Activated CD4-positive, alpha-beta T cell treated with anti-CD3 and anti-CD28 coated beads for 36 hours (primary cell): Measurements from ENCODE around the gene CGB3. TPM values are rescaled to one million over a fixed set of nuclear protein-coding genes. Genes with fewer than 3 reads are reported as not detected.

ENCODE experiments used
- ATAC-seq: fragments of 200-7000 bp; cut with Tn5 transposase; one replicate; pipeline ENCODE4 v1.10.0; 2021; ENCODE audit warnings: mild to moderate bottlenecking, moderate library complexity
- CTCF ChIA-PET: fragments of 350-600 bp; sonication (Branson Sonifier 250); formaldehyde crosslinking; loops from one replicate; lab custom pipeline; 2021; ENCODE audit warnings: antibody characterized with exemption; lab: Charles Lee
- POLR2A ChIA-PET: fragments of 350-600 bp; sonication (Branson Sonifier 250); formaldehyde crosslinking; loops from one replicate; lab custom pipeline; 2021; ENCODE audit warnings: antibody characterized with exemption, inconsistent platforms; lab: Charles Lee
- DNase-seq: peaks from one replicate; pipeline ENCODE4 v3.0.0-alpha.2; 2020
- H3K27ac Mint-ChIP-seq: one replicate; pipeline ENCODE4 v1.8.0; 2021; ENCODE audit warnings: mixed read lengths
- H3K27me3 Mint-ChIP-seq: one replicate; pipeline ENCODE4 v1.8.0; 2021; ENCODE audit warnings: mixed read lengths
- H3K36me3 Mint-ChIP-seq: one replicate; pipeline ENCODE4 v1.8.0; 2021; ENCODE audit warnings: low read depth, mixed read lengths
- H3K4me1 Mint-ChIP-seq: one replicate; pipeline ENCODE4 v1.8.0; 2021; ENCODE audit warnings: mixed read lengths
- H3K4me3 Mint-ChIP-seq: one replicate; pipeline ENCODE4 v1.8.0; 2021; ENCODE audit warnings: mild to moderate bottlenecking, moderate library complexity, mixed read lengths
- H3K9me3 Mint-ChIP-seq: one replicate; pipeline ENCODE4 v1.8.0; 2021; ENCODE audit warnings: low read depth, mixed read lengths
- intact Hi-C, 2 experiments: fragments of 100-400 bp; cut with DNase I in 1 of 2; cut with micrococcal nuclease in 1 of 2; formaldehyde crosslinking; loops; one replicate each; pipeline versions ENCODE4 v1.14.2 to v1.15.1; 2022 to 2024; cut with DNase I, micrococcal nuclease
- microRNA-seq: library from miRNA; unstranded; fragments of <30 nt; microRNA quantifications from one replicate; pipeline ENCODE4 v1.2.0, GENCODE V29; 2021; ENCODE audit warnings: borderline replicate concordance
- total RNA-seq, 2 experiments: library from RNA; stranded (reverse); gene quantifications; one replicate each; pipeline ENCODE4 v1.2.3, GENCODE V29; 2021

CGB3 gene
- total RNA-seq, 2 experiments from 2014 or later: not detected

GRCh38 chr19:48986211-48986610 lies 37.9 kb downstream of the CGB3 start:
- H3K27ac Mint-ChIP-seq: no peak overlapping the region
- H3K36me3 Mint-ChIP-seq: peaks cover 43% of the 10 kb centered on the region
- H3K27me3 Mint-ChIP-seq: no peaks in the 10 kb centered on the region
- ATAC-seq (no peak), DNase-seq (no peak)
- POLR2A ChIA-PET: no interaction called here
- CTCF ChIA-PET: interaction anchor here (0.7 to 2.0 kb wide), 3 partner anchors 9 to 169 kb away, joined by 3 to 6 read pairs (median 5); partner anchors contain the start of gene HRC
- no peaks in the 10 kb centered on the region for H3K9me3 Mint-ChIP-seq
- H3K4me1 Mint-ChIP-seq: peaks cover 23% of the 10 kb centered on the region
- intact Hi-C loops: no loop called here
- no peak overlapping the region for H3K4me3 Mint-ChIP-seq

- Mint-ChIP-seq H3K27me3 (no peaks in the 10 kb centered on the region), H3K36me3 (peaks cover 42% of the 10 kb centered on the region), H3K4me3 (no peak overlapping the region), H3K9me3 (no peaks in the 10 kb centered on the region), H3K4me1 (peaks cover 18% of the 10 kb centered on the region), H3K27ac (no peak overlapping the region)
- no peak for ATAC-seq
- intact Hi-C loops: no loop called here
- ChIA-PET CTCF (interaction anchor here (0.6 to 2.0 kb wide), 3 partner anchors 8 to 213 kb away, joined by 3 to 6 read pairs (median 4); no protein-coding TSS in a partner anchor), POLR2A (no interaction called here)
- DNase-seq: no peak
Observed at GRCh38 chr19:48985711-48986110, 38.4 kb downstream of the CGB3 start.

GRCh38 chr19:48982280-48982679 lies 41.9 kb downstream of the CGB3 start:
- intact Hi-C loops: no loop called here
- peaks cover 30% of the 10 kb centered on the region for H3K36me3 Mint-ChIP-seq
- H3K27ac Mint-ChIP-seq: no peak overlapping the region
- ChIA-PET POLR2A (no interaction called here), CTCF (interaction anchor here (2.2 kb wide), 1 partner anchor 11 kb away, joined by 11 read pairs; the partner anchor contains the start of genes GYS1 and RUVBL2)
- H3K4me1 Mint-ChIP-seq: peaks cover 8% of the 10 kb centered on the region
- no peak overlapping the region for H3K4me3 Mint-ChIP-seq
- DNase-seq (no peak), ATAC-seq (no peak)
- H3K9me3 Mint-ChIP-seq: no peaks in the 10 kb centered on the region
- no peaks in the 10 kb centered on the region for H3K27me3 Mint-ChIP-seq

- Mint-ChIP-seq H3K36me3 (peaks cover 33% of the 10 kb centered on the region), H3K4me1 (peaks cover 6% of the 10 kb centered on the region), H3K27ac (no peak overlapping the region), H3K9me3 (no peaks in the 10 kb centered on the region), H3K27me3 (no peaks in the 10 kb centered on the region), H3K4me3 (no peak overlapping the region)
- intact Hi-C loops: no loop called here
- ATAC-seq: no peak
- CTCF ChIA-PET: interaction anchor here (0.7 to 6.0 kb wide), 6 partner anchors 8 to 330 kb away, joined by 3 to 45 read pairs (median 4); partner anchors contain the start of genes GYS1 and RUVBL2
- POLR2A ChIA-PET: no interaction called here
- DNase-seq: no peak
Observed at GRCh38 chr19:48977061-48977460, 47.1 kb downstream of the CGB3 start.

DNA sequence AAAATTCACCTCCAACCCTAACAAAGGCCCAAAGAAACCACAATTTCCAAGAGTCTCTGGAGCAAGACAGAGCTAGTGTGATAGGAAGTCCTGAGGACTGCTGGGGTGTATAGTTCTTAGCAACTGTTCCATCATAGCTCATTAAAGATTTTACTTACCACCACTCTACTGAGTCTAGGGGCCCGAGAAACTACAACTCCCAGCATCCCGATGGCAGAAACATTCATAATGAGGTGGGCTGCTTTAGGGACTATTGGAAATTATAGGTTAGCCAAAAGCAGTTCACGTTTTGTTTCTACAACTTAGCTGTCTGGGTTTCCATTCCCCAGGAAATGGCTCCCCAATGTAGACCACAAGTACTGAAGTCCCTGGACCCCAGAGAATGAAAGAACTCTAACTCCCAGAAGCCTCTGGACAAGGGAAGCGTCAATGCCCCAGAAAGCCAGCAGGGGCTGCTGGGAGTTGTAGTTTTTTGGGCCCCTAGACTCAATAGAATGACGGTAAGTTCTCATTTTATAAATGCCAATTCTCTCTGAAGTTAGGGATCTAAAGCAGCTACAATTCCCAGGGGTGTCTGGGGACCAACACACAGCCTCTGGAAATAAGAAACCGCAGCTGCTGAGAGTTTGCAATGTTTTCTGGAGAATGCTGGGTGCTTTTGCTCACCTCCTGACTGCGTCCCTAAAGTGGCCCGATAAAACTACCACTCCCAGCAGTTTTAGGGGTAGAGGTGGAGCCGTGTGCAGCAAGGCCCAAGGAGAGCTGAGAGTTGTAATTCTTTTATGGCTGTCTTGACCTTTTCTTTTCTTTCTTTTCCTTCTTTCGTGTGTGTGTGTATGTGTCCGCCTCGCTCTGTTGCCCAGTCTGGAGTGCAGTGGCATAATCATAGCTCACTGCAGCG lies 47.9 kb downstream of the CGB3 start:
- Mint-ChIP-seq H3K27ac (no peak overlapping the region), H3K9me3 (no peaks in the 10 kb centered on the region), H3K27me3 (no peaks in the 10 kb centered on the region), H3K4me3 (no peak overlapping the region), H3K4me1 (peaks cover 6% of the 10 kb centered on the region), H3K36me3 (peaks cover 28% of the 10 kb centered on the region)
- DNase-seq (peak; percentile 68), ATAC-seq (peak; percentile 77)
- ChIA-PET CTCF (interaction anchor here (0.5 to 6.0 kb wide), 7 partner anchors 11 to 368 kb away, joined by 3 to 45 read pairs (median 3); partner anchors contain the start of genes GYS1 and RUVBL2), POLR2A (interaction anchor here (0.6 to 0.8 kb wide), 2 partner anchors 9 to 128 kb away, joined by 6 to 7 read pairs; no protein-coding TSS in a partner anchor)
- intact Hi-C loops: no loop called here

Small RNAs within 50 kb of the gene (microRNA-seq; reads per million reads assigned to microRNA genes)
- not detected for gene MIR6798

Other genes with a start within 250 kb of the CGB3 start
- 10 to 100 TPM; 65.9 to 70.3 TPM for gene BCAT2, start 213.3 kb downstream of the CGB3 start, total RNA-seq
- under 1 TPM; 0.21 to 0.83 TPM for gene HSD17B14, start 187.8 kb downstream of the CGB3 start, total RNA-seq
- 10 to 100 TPM in 1 of 2 experiments, 1 to 10 TPM in 1; 7.0 to 10.9 TPM for gene PLEKHA4, start 155.7 kb downstream of the CGB3 start, total RNA-seq
- gene PPP1R15A, start 151.9 kb downstream of the CGB3 start, total RNA-seq: 10 to 100 TPM; 51.6 to 62.4 TPM
- gene TULP2, start 125.6 kb downstream of the CGB3 start, total RNA-seq: under 1 TPM; 0.37 to 0.87 TPM
- 100 to 1,000 TPM; 115 to 118 TPM for gene NUCB1, start 124.0 kb downstream of the CGB3 start, total RNA-seq
- 1 to 10 TPM; 1.4 to 2.4 TPM for gene DHDH, start 90.6 kb downstream of the CGB3 start, total RNA-seq
- gene BAX, start 69.5 kb downstream of the CGB3 start, total RNA-seq: 100 to 1,000 TPM; 128 to 143 TPM
- 1,000 to 10,000 TPM in 1 of 2 experiments, 100 to 1,000 TPM in 1; 809 to 1,111 TPM for gene FTL, start 59.0 kb downstream of the CGB3 start, total RNA-seq
- 100 to 1,000 TPM in 1 of 2 experiments, 10 to 100 TPM in 1; 80.2 to 102 TPM for gene GYS1, start 31.0 kb downstream of the CGB3 start, total RNA-seq
- gene RUVBL2, start 30.4 kb downstream of the CGB3 start, total RNA-seq: 100 to 1,000 TPM; 155 to 178 TPM
- gene LHB, start 7.2 kb downstream of the CGB3 start, total RNA-seq: under 1 TPM; 0.39 to 0.51 TPM
- gene CGB2, start 7.6 kb upstream of the CGB3 start, total RNA-seq: under 1 TPM in 1 of 2 experiments, not detected in 1; 0.43 TPM
- gene CGB1, start 12.6 kb upstream of the CGB3 start, total RNA-seq: not detected
- not detected for gene CGB5, start 19.5 kb upstream of the CGB3 start, total RNA-seq
- not detected for gene CGB8, start 24.8 kb upstream of the CGB3 start, total RNA-seq
- under 1 TPM in 1 of 2 experiments, not detected in 1; 0.40 TPM for gene CGB7, start 33.4 kb upstream of the CGB3 start, total RNA-seq
- gene NTF4, start 40.5 kb upstream of the CGB3 start, total RNA-seq: not detected
- not detected for gene KCNA7, start 48.4 kb upstream of the CGB3 start, total RNA-seq
- 100 to 1,000 TPM; 225 to 306 TPM for gene SNRNP70, start 61.1 kb upstream of the CGB3 start, total RNA-seq
- gene LIN7B, start 90.0 kb upstream of the CGB3 start, total RNA-seq: 1 to 10 TPM; 3.5 to 4.3 TPM
- gene C19orf73, start 94.8 kb upstream of the CGB3 start, total RNA-seq: 1 to 10 TPM; 1.7 to 2.0 TPM
- gene PPFIA3, start 95.2 kb upstream of the CGB3 start, total RNA-seq: 1 to 10 TPM; 5.4 to 6.1 TPM
- gene HRC, start 131.1 kb upstream of the CGB3 start, total RNA-seq: not detected
- gene TRPM4, start 133.5 kb upstream of the CGB3 start, total RNA-seq: 1 to 10 TPM; 1.5 to 1.9 TPM